Measurements from ENCODE around the gene TRAM2. TPM values are rescaled to one million over a fixed set of nuclear protein-coding genes. Genes with fewer than 3 reads are reported as not detected.

The TRAM2 gene
- total RNA-seq, 1 donor from 2014 or later = 320 TPM

DNA sequence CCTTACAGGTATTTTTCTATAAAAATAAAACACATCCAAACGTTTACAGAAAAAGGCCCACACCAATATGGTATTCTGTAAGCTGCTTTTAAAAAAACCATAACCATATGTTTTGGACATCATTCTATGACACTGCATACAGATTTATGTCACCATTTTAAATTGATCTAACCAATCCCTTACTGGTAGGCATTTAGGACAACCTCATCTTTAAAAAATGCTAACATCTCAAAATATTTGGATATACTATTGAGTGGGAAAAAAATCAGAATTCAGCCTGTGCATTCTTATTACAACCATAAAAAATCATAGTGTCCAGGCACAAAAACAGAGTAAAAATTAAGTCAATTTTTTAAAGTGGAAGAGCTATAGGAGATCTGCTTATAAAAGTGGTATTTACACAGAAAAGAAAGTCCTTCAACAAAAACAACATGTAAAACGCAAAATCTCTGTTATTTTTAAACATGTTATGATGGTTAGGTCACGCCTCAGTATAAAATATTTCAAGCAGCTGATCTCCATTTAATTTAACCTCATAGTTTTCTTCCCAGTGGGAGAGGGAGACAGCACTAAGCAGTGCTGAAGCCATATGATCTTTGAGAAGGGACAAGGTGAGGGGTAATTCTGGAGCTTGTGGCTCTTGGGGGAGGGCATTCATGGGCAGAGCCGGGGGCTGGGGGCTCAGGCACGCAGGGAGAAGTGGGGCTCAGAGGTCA is 21.2 kb downstream of the TRAM2 start:
- Mint-ChIP-seq H3K4me1 (ENCODE audit: unreplicated experiment) (peaks cover 94% of the 10 kb centered on the region), H3K9me3 (ENCODE audit: unreplicated experiment) (no peaks in the 10 kb centered on the region), H3K36me3 (ENCODE audit: unreplicated experiment) (peaks cover 21% of the 10 kb centered on the region), H3K27ac (ENCODE audit: unreplicated experiment) (peak overlapping the region; percentile 97), H3K4me3 (ENCODE audit: unreplicated experiment) (peak overlapping the region; percentile 70), H3K27me3 (ENCODE audit: unreplicated experiment) (no peaks in the 10 kb centered on the region)
- TF ChIP-seq, protein P1, sequence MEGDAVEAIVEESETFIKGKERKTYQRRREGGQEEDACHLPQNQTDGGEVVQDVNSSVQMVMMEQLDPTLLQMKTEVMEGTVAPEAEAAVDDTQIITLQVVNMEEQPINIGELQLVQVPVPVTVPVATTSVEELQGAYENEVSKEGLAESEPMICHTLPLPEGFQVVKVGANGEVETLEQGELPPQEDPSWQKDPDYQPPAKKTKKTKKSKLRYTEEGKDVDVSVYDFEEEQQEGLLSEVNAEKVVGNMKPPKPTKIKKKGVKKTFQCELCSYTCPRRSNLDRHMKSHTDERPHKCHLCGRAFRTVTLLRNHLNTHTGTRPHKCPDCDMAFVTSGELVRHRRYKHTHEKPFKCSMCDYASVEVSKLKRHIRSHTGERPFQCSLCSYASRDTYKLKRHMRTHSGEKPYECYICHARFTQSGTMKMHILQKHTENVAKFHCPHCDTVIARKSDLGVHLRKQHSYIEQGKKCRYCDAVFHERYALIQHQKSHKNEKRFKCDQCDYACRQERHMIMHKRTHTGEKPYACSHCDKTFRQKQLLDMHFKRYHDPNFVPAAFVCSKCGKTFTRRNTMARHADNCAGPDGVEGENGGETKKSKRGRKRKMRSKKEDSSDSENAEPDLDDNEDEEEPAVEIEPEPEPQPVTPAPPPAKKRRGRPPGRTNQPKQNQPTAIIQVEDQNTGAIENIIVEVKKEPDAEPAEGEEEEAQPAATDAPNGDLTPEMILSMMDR (IDR thresholded peaks at IDR 0.05) = no peak
- no peak for DNase-seq (ENCODE audit: extremely low spot score, unreplicated experiment)

DNA sequence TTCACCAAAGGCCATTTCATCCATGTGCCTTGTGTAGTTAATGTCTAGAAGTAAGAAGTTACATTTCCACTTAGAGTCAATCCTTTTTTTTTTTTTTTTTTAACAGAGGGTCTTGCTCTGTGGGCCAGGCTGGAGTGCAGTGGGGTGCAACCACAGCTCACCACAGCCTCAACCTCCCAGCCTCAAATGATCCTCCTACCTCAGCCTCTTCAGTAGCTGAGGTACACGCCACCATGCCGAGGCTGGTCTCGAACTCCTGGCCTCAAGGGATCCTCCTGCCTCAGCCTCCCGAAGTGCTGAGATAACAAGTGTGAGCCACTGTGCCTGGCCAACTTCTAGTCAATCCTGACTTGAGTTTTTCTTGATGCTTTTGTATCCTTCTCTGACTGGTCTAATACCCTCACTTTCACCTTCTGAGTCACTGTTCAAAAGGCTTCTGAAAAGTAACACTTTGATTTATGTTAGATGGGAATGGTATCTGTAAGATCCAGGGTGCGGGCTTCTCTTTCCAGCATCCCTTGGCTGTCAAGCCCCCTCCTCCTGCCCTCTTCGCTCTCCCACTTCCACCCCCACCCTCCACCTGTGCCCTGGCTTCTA is 22.1 kb downstream of the TRAM2 start:
- Mint-ChIP-seq H3K27ac (ENCODE audit: unreplicated experiment) (peak overlapping the region; percentile 97), H3K27me3 (ENCODE audit: unreplicated experiment) (no peaks in the 10 kb centered on the region), H3K36me3 (ENCODE audit: unreplicated experiment) (peaks cover 24% of the 10 kb centered on the region), H3K9me3 (ENCODE audit: unreplicated experiment) (no peaks in the 10 kb centered on the region), H3K4me3 (ENCODE audit: unreplicated experiment) (no peak overlapping the region), H3K4me1 (ENCODE audit: unreplicated experiment) (peaks cover 96% of the 10 kb centered on the region)
- DNase-seq (ENCODE audit: extremely low spot score, unreplicated experiment) = no peak
- TF ChIP-seq, protein P1 (IDR thresholded peaks at IDR 0.05) = no peak

GRCh38 chr6:52553719-52554118 is 23.1 kb downstream of the TRAM2 start:
- Mint-ChIP-seq H3K36me3 (ENCODE audit: unreplicated experiment) (peaks cover 25% of the 10 kb centered on the region), H3K4me1 (ENCODE audit: unreplicated experiment) (peaks cover 98% of the 10 kb centered on the region), H3K4me3 (ENCODE audit: unreplicated experiment) (peak overlapping the region; percentile 20), H3K27me3 (ENCODE audit: unreplicated experiment) (no peaks in the 10 kb centered on the region), H3K27ac (ENCODE audit: unreplicated experiment) (peak overlapping the region; percentile 97), H3K9me3 (ENCODE audit: unreplicated experiment) (no peaks in the 10 kb centered on the region)
- TF ChIP-seq, protein P1 (IDR thresholded peaks at IDR 0.05) = no peak
- DNase-seq (ENCODE audit: extremely low spot score, unreplicated experiment) = no peak

DNA sequence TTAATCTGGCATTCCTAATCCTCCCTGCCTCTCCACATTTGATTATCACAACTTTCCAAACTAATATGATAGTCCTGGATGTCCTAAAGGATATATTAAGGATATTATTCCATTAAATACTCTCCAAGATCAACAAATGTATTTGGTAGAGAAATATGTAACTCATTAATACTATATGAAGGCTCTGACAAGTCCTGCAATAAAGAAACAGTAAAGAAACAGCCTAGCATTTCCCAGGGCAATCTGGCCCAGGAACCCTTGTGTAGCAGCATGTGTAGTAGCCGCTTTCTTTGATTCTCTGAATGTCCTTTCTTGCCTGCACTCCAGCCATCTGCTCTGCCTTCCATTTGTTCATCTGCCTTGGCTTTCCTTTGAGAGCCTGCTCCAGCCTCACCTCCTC is 23.7 kb downstream of the TRAM2 start:
- peaks cover 27% of the 10 kb centered on the region for H3K36me3 Mint-ChIP-seq (ENCODE audit: unreplicated experiment)
- peak overlapping the region; percentile 50 for H3K4me3 Mint-ChIP-seq (ENCODE audit: unreplicated experiment)
- no peaks in the 10 kb centered on the region for H3K9me3 Mint-ChIP-seq (ENCODE audit: unreplicated experiment)
- peak overlapping the region; percentile 97 for H3K27ac Mint-ChIP-seq (ENCODE audit: unreplicated experiment)
- H3K4me1 Mint-ChIP-seq (ENCODE audit: unreplicated experiment) = peaks cover 98% of the 10 kb centered on the region
- TF ChIP-seq, protein P1 (IDR thresholded peaks at IDR 0.05) = no peak
- H3K27me3 Mint-ChIP-seq (ENCODE audit: unreplicated experiment) = no peaks in the 10 kb centered on the region
- no peak for DNase-seq (ENCODE audit: extremely low spot score, unreplicated experiment)

DNA sequence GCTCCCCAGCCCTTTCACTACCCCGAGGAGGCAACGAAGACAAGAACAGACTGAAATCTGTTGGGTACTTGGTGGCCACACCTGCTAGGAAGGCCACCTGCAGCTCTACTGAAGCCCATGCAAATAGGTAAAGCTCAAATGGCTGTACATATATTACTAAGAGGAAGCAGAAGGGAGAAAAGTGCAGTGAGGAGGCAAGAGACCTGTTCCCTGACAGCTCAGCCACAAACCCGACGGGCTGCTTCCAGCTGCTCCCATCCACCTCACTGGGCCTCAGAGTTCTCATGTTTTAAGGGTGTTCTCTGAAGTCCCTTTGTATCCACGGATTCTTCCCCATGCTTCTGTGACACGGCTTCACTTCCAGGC is 24.6 kb downstream of the TRAM2 start:
- Mint-ChIP-seq H3K4me3 (ENCODE audit: unreplicated experiment) (peak overlapping the region; percentile 50), H3K27me3 (ENCODE audit: unreplicated experiment) (no peaks in the 10 kb centered on the region), H3K27ac (ENCODE audit: unreplicated experiment) (peak overlapping the region; percentile 97), H3K36me3 (ENCODE audit: unreplicated experiment) (peaks cover 31% of the 10 kb centered on the region), H3K9me3 (ENCODE audit: unreplicated experiment) (no peaks in the 10 kb centered on the region), H3K4me1 (ENCODE audit: unreplicated experiment) (peaks cover 98% of the 10 kb centered on the region)
- TF ChIP-seq, protein P1 (IDR thresholded peaks at IDR 0.05) = no peak
- no peak for DNase-seq (ENCODE audit: extremely low spot score, unreplicated experiment)
